ENCODE data around the gene PLB1.
A peak's percentile ranks its signal among the peaks of the same experiment; 100 is the strongest.

PLB1 gene

GRCh38 chr2:28670856-28671255 is 175.0 kb downstream of the PLB1 start:
- H3K27me3 Mint-ChIP-seq: no peaks in the 10 kb centered on the region
- H3K36me3 Mint-ChIP-seq (ENCODE audit: low read depth): no peaks in the 10 kb centered on the region
- peaks cover 14% of the 10 kb centered on the region for H3K4me1 Mint-ChIP-seq (ENCODE audit: low read depth)
- H3K9me3 Mint-ChIP-seq: peaks cover 18% of the 10 kb centered on the region
- H3K4me3 Mint-ChIP-seq: no peak overlapping the region
- H3K27ac Mint-ChIP-seq: no peak overlapping the region

GRCh38 chr2:28673338-28673737 is 177.5 kb downstream of the PLB1 start:
- Mint-ChIP-seq H3K4me1 (ENCODE audit: low read depth) (peaks cover 25% of the 10 kb centered on the region), H3K4me3 (no peak overlapping the region), H3K27ac (no peak overlapping the region), H3K9me3 (peaks cover 18% of the 10 kb centered on the region), H3K27me3 (no peaks in the 10 kb centered on the region), H3K36me3 (ENCODE audit: low read depth) (no peaks in the 10 kb centered on the region)

GRCh38 chr2:28674062-28674712 is 178.3 kb downstream of the PLB1 start:
- Mint-ChIP-seq H3K9me3 (peaks cover 18% of the 10 kb centered on the region), H3K36me3 (ENCODE audit: low read depth) (no peaks in the 10 kb centered on the region), H3K4me1 (ENCODE audit: low read depth) (peaks cover 33% of the 10 kb centered on the region), H3K27me3 (no peaks in the 10 kb centered on the region), H3K27ac (no peak overlapping the region), H3K4me3 (no peak overlapping the region)

- peaks cover 18% of the 10 kb centered on the region for H3K9me3 Mint-ChIP-seq
These were observed 178.8 kb downstream of the PLB1 start for GRCh38 chr2:28674713-28675068.

GRCh38 chr2:28676152-28676835 is 180.4 kb downstream of the PLB1 start:
- Mint-ChIP-seq H3K36me3 (ENCODE audit: low read depth) (no peaks in the 10 kb centered on the region), H3K27ac (no peak overlapping the region), H3K27me3 (no peaks in the 10 kb centered on the region), H3K9me3 (peaks cover 18% of the 10 kb centered on the region), H3K4me1 (ENCODE audit: low read depth) (peaks cover 47% of the 10 kb centered on the region), H3K4me3 (no peak overlapping the region)

More at GRCh38 chr2:28674713-28675068, 178.8 kb downstream of the PLB1 start:
- H3K4me1 Mint-ChIP-seq (ENCODE audit: low read depth): peaks cover 38% of the 10 kb centered on the region
- H3K27me3 Mint-ChIP-seq: no peaks in the 10 kb centered on the region
- H3K27ac Mint-ChIP-seq: no peak overlapping the region
- no peak overlapping the region for H3K4me3 Mint-ChIP-seq
- no peaks in the 10 kb centered on the region for H3K36me3 Mint-ChIP-seq (ENCODE audit: low read depth)

GRCh38 chr2:28678175-28678855 is 182.5 kb downstream of the PLB1 start:
- Mint-ChIP-seq H3K4me1 (ENCODE audit: low read depth) (peaks cover 62% of the 10 kb centered on the region), H3K9me3 (peaks cover 3% of the 10 kb centered on the region), H3K27ac (peak overlapping the region; percentile 56), H3K36me3 (ENCODE audit: low read depth) (no peaks in the 10 kb centered on the region), H3K4me3 (no peak overlapping the region), H3K27me3 (no peaks in the 10 kb centered on the region)

- H3K4me1 Mint-ChIP-seq (ENCODE audit: low read depth): peaks cover 61% of the 10 kb centered on the region
- no peak overlapping the region for H3K4me3 Mint-ChIP-seq
- H3K36me3 Mint-ChIP-seq (ENCODE audit: low read depth): no peaks in the 10 kb centered on the region
- H3K27me3 Mint-ChIP-seq: no peaks in the 10 kb centered on the region
- H3K27ac Mint-ChIP-seq: peak overlapping the region; percentile 76
- H3K9me3 Mint-ChIP-seq: no peaks in the 10 kb centered on the region
These were observed 183.1 kb downstream of the PLB1 start for GRCh38 chr2:28678944-28679343.

GRCh38 chr2:28680657-28681056 is 184.8 kb downstream of the PLB1 start:
- H3K27me3 Mint-ChIP-seq: no peaks in the 10 kb centered on the region
- peaks cover 57% of the 10 kb centered on the region for H3K4me1 Mint-ChIP-seq (ENCODE audit: low read depth)
- H3K4me3 Mint-ChIP-seq: peak overlapping the region; percentile 69
- no peaks in the 10 kb centered on the region for H3K36me3 Mint-ChIP-seq (ENCODE audit: low read depth)
- peak overlapping the region; percentile 97 for H3K27ac Mint-ChIP-seq
- no peaks in the 10 kb centered on the region for H3K9me3 Mint-ChIP-seq

- peak overlapping the region; percentile 69 for H3K4me3 Mint-ChIP-seq
- peaks cover 57% of the 10 kb centered on the region for H3K4me1 Mint-ChIP-seq (ENCODE audit: low read depth)
- H3K27ac Mint-ChIP-seq: peak overlapping the region; percentile 97
- H3K9me3 Mint-ChIP-seq: no peaks in the 10 kb centered on the region
- no peaks in the 10 kb centered on the region for H3K27me3 Mint-ChIP-seq
- no peaks in the 10 kb centered on the region for H3K36me3 Mint-ChIP-seq (ENCODE audit: low read depth)
These were observed 185.3 kb downstream of the PLB1 start for GRCh38 chr2:28681158-28681571.

GRCh38 chr2:28681606-28682005 is 185.7 kb downstream of the PLB1 start:
- peak overlapping the region; percentile 97 for H3K27ac Mint-ChIP-seq
- no peaks in the 10 kb centered on the region for H3K27me3 Mint-ChIP-seq
- H3K36me3 Mint-ChIP-seq (ENCODE audit: low read depth): no peaks in the 10 kb centered on the region
- peak overlapping the region; percentile 69 for H3K4me3 Mint-ChIP-seq
- peaks cover under 1% of the 10 kb centered on the region for H3K9me3 Mint-ChIP-seq
- peaks cover 57% of the 10 kb centered on the region for H3K4me1 Mint-ChIP-seq (ENCODE audit: low read depth)

- Mint-ChIP-seq H3K4me1 (ENCODE audit: low read depth) (peaks cover 63% of the 10 kb centered on the region), H3K27me3 (no peaks in the 10 kb centered on the region), H3K4me3 (no peak overlapping the region), H3K36me3 (ENCODE audit: low read depth) (no peaks in the 10 kb centered on the region), H3K27ac (peak overlapping the region; percentile 27), H3K9me3 (peaks cover 3% of the 10 kb centered on the region)
These were observed 187.3 kb downstream of the PLB1 start for GRCh38 chr2:28683100-28683706.

- no peaks in the 10 kb centered on the region for H3K36me3 Mint-ChIP-seq (ENCODE audit: low read depth)
- H3K27me3 Mint-ChIP-seq: no peaks in the 10 kb centered on the region
- peaks cover 53% of the 10 kb centered on the region for H3K4me1 Mint-ChIP-seq (ENCODE audit: low read depth)
- peaks cover 3% of the 10 kb centered on the region for H3K9me3 Mint-ChIP-seq
- no peak overlapping the region for H3K4me3 Mint-ChIP-seq
- H3K27ac Mint-ChIP-seq: peak overlapping the region; percentile 77
These were observed 188.4 kb downstream of the PLB1 start for GRCh38 chr2:28684142-28684858.

GRCh38 chr2:28687171-28687570 is 191.3 kb downstream of the PLB1 start:
- Mint-ChIP-seq H3K4me1 (ENCODE audit: low read depth) (peaks cover 27% of the 10 kb centered on the region), H3K36me3 (ENCODE audit: low read depth) (no peaks in the 10 kb centered on the region), H3K27me3 (no peaks in the 10 kb centered on the region), H3K4me3 (no peak overlapping the region), H3K27ac (peak overlapping the region; percentile 75), H3K9me3 (peaks cover 3% of the 10 kb centered on the region)

- Mint-ChIP-seq H3K27me3 (no peaks in the 10 kb centered on the region), H3K9me3 (peaks cover 3% of the 10 kb centered on the region), H3K36me3 (ENCODE audit: low read depth) (no peaks in the 10 kb centered on the region), H3K4me1 (ENCODE audit: low read depth) (peaks cover 28% of the 10 kb centered on the region), H3K4me3 (no peak overlapping the region), H3K27ac (no peak overlapping the region)
These were observed 192.0 kb downstream of the PLB1 start for GRCh38 chr2:28687640-28688385.
